Right atrium auricular region (tissue), 2 donors: Measurements from ENCODE around the gene KRT76. TPM values are rescaled to one million over a fixed set of nuclear protein-coding genes. Genes with fewer than 3 reads are reported as not detected.

ENCODE experiments used
- DNase-seq: peaks from one replicate; pipeline ENCODE4 v3.0.0-alpha.2; 2019; ENCODE audit warnings: low spot score
- H3K27ac ChIP-seq, 2 donors: fragments of 200-600 bp; sonication (generic); 1 replicate in 1 of 2; 2 replicates in 1 of 2; pipeline ENCODE4 v1.5.1; 2016 to 2019
- H3K27me3 ChIP-seq, 2 donors: fragments of 200-600 bp; sonication (generic); one replicate each; pipeline versions ENCODE4 v1.5.1 to v1.6.0; 2017 to 2019
- H3K36me3 ChIP-seq: fragments of 200-600 bp; sonication (generic); one replicate; pipeline ENCODE4 v1.5.1; 2016
- H3K4me1 ChIP-seq, 2 donors: fragments of 200-600 bp; sonication (generic); one replicate each; pipeline versions ENCODE4 v1.5.1 to v1.6.0; 2017 to 2019
- H3K4me3 ChIP-seq, 2 donors: fragments of 200-600 bp; sonication (generic); 1 replicate in 1 of 2; 2 replicates in 1 of 2; pipeline ENCODE4 v1.5.1; 2017 to 2019; ENCODE audit warnings: mild to moderate bottlenecking in 1 of 2, moderate library complexity in 1 of 2
- H3K9me3 ChIP-seq, 2 donors: fragments of 200-600 bp; sonication (generic); one replicate each; pipeline ENCODE4 v1.5.1; 2019
- CTCF ChIP-seq, 2 donors: fragments of 200-600 bp; sonication (generic); IDR thresholded peaks; one replicate each; pipeline ENCODE4 v1.5.1; 2019; ENCODE audit warnings: antibody characterized with exemption in 2 of 2
- total RNA-seq, 2 donors: library from RNA; depleted of rRNA; stranded (reverse); fragments of >200 nt; gene quantifications; one replicate each; pipeline ENCODE4 v1.1.0, GENCODE V29; 2016

KRT76 gene
- total RNA-seq, 2 donors from 2014 or later, result not detected

DNA sequence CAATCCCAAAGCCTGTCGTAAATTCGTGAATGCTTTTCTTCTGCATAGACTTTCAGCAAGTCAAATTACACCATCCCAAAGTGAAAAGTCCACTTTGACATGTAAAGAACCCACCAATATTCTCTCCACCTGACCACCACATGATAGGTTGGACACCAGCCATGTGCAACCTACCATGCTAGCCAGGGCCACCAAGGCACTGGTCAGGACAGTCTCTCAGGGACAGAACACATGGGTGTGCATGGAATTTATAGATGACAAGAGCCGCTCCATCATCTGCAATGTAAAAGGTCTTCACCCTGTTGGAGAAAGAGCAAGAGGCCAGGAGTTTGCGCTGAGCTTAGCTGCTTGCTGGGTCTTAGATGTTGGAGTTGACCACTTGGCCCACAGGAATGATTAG is 5.4 kb upstream of the KRT76 start:
- Histone ChIP-seq H3K27ac (no peak overlapping the region), H3K36me3 (no peaks in the 10 kb centered on the region), H3K4me3 (no peak overlapping the region), H3K27me3 (no peaks in the 10 kb centered on the region), H3K9me3 (no peaks in the 10 kb centered on the region), H3K4me1 (no peaks in the 10 kb centered on the region)
- no peak for DNase-seq
- TF ChIP-seq CTCF (IDR thresholded peaks at IDR 0.05), result no peak

- no peak overlapping the region for H3K27ac ChIP-seq
- no peaks in the 10 kb centered on the region for H3K27me3 ChIP-seq
- no peaks in the 10 kb centered on the region for H3K9me3 ChIP-seq
- no peak overlapping the region for H3K4me3 ChIP-seq
- H3K4me1 ChIP-seq, result no peaks in the 10 kb centered on the region
- TF ChIP-seq CTCF (IDR thresholded peaks at IDR 0.05), result no peak
- no peaks in the 10 kb centered on the region for H3K36me3 ChIP-seq
- no peak for DNase-seq
Measured at GRCh38 chr12:52781399-52782082, 4.4 kb upstream of the KRT76 start.

DNA sequence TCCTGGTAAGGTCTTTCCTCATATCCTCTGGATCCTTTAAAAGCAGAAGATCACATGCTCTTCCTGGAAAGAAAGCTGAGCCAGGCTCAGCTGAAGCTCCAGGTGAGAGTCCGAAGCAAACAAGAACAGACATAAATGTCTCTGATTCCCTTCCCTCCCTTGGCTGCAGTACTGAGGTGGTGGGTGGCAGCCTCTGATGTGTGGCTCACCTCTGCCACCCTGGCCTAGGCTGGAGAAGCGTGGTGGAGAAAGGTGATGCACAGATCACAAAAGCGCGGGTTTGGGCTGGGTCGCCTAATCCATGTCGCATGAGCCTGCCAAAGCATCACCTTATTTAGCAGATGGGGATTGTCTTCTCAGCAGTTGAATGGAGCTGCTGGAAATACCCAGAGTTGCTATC is 2.8 kb upstream of the KRT76 start:
- Histone ChIP-seq H3K4me3 (no peak overlapping the region), H3K27ac (no peak overlapping the region), H3K4me1 (no peaks in the 10 kb centered on the region), H3K27me3 (no peaks in the 10 kb centered on the region), H3K9me3 (no peaks in the 10 kb centered on the region), H3K36me3 (no peaks in the 10 kb centered on the region)
- no peak for TF ChIP-seq CTCF (IDR thresholded peaks at IDR 0.05)
- DNase-seq, result no peak

GRCh38 chr12:52778833-52779232 is 1.7 kb upstream of the KRT76 start:
- Histone ChIP-seq H3K36me3 (no peaks in the 10 kb centered on the region), H3K9me3 (no peaks in the 10 kb centered on the region), H3K27ac (no peak overlapping the region), H3K4me3 (no peak overlapping the region), H3K27me3 (no peaks in the 10 kb centered on the region), H3K4me1 (no peaks in the 10 kb centered on the region)
- no peak for DNase-seq
- TF ChIP-seq CTCF (IDR thresholded peaks at IDR 0.05), result no peak

GRCh38 chr12:52777566-52777965 is 421 bp upstream of the KRT76 start:
- Histone ChIP-seq H3K4me1 (no peaks in the 10 kb centered on the region), H3K36me3 (no peaks in the 10 kb centered on the region), H3K27ac (no peak overlapping the region), H3K4me3 (no peak overlapping the region), H3K9me3 (no peaks in the 10 kb centered on the region), H3K27me3 (no peaks in the 10 kb centered on the region)
- no peak for TF ChIP-seq CTCF (IDR thresholded peaks at IDR 0.05)
- DNase-seq, result no peak

DNA sequence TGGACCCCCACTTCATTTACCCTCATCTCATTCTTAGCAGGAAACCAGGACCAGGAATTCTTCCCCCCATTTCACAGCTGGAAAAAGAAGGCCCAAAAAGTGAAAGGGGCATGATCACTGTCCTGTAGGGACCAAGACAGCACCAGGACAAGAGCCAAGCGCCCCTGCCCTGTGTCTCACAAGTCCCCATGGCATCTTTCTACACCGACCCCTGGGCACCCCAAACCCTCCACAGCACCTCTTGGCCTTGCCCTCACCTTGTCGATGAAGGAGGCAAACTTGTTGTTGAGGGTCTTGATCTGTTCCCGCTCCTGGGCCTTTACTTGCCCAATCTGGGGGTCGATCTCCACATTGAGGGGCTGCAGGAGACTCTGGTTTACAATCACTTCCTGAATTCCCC is 710 bp downstream of the KRT76 start:
- TF ChIP-seq CTCF (IDR thresholded peaks at IDR 0.05), result no peak
- DNase-seq, result no peak
- Histone ChIP-seq H3K4me3 (no peak overlapping the region), H3K4me1 (no peaks in the 10 kb centered on the region), H3K27me3 (no peaks in the 10 kb centered on the region), H3K27ac (no peak overlapping the region), H3K36me3 (no peaks in the 10 kb centered on the region), H3K9me3 (no peaks in the 10 kb centered on the region)
